ENCODE data around the gene CLTC. TPM values are rescaled to one million over a fixed set of nuclear protein-coding genes. Genes with fewer than 3 reads are reported as not detected.

CLTC gene
- total and polyA plus RNA-seq, 10 of the 15 experiments (the other 5 are each of a cell fraction or from before 2014, with no cell fraction given), result 77.5 to 188 (median 129) TPM

GRCh38 chr17:59647288-59647687 lies 27.6 kb downstream of the CLTC start:
- BruUV-seq (replicated peaks), result no TSS peak
- WGBS (ENCODE audit: insufficient coverage, insufficient replicate concordance, low lambda C conversion rate, missing lambda C conversion rate), result 98% methylated on average over 6 of the region's 6 CpGs
- H3K79me2 ChIP-seq (ENCODE audit: control insufficient read depth, insufficient read depth, low read length), result peaks cover 38% of the 10 kb centered on the region
- H3K27ac ChIP-seq (ENCODE audit: control insufficient read depth, insufficient read depth), result no peak overlapping the region
- H4K20me1 ChIP-seq (ENCODE audit: control insufficient read depth, insufficient read depth), result no peaks in the 10 kb centered on the region; the same call in 1 of the 2 replicates
- in situ Hi-C loops (cut with MboI), result no loop called here
- intact Hi-C loops (cut with micrococcal nuclease; ENCODE audit: unreplicated experiment), result no loop called here
- H3K4me3 ChIP-seq, result no peak overlapping the region
- DNase-seq (ENCODE audit: low read depth, low spot score) (no peak), FAIRE-seq (no peak), ATAC-seq (no peak)
- H3K9me3 ChIP-seq (replicated peaks; ENCODE audit: control insufficient read depth, insufficient read depth, low read length), result no peaks in the 10 kb centered on the region; the same call in 2 of the 3 replicates
- ChIA-PET SMC1A (ENCODE audit: uncharacterized antibody, unreplicated experiment) (interaction anchor here (0.5 to 1.8 kb wide), 5 partner anchors 15 to 546 kb away, joined by 3 to 8 read pairs (median 3); partner anchors contain the start of gene CLTC), CTCF (interaction anchor here (1.2 to 1.6 kb wide), 3 partner anchors 86 to 127 kb away, joined by 3 to 6 read pairs (median 4); no protein-coding TSS in a partner anchor), POLR2A (no interaction called here), RAD21 (ENCODE audit: unreplicated experiment) (interaction anchor here (1.5 kb wide), 1 partner anchor 28 kb away, joined by 4 read pairs; the partner anchor contains the start of gene CLTC)
- H3K27me3 ChIP-seq (replicated peaks in 1 of 2; ENCODE audit: control insufficient read depth in 2 of 2, insufficient read depth in 2 of 2, low read length in 1 of 2), result no peaks in the 10 kb centered on the region
- no peak overlapping the region for H3K4me2 ChIP-seq (ENCODE audit: control insufficient read depth, insufficient read depth)
- H3K36me3 ChIP-seq (ENCODE audit: control insufficient read depth in 2 of 2, insufficient read depth in 2 of 2, low read length in 1 of 2), result peaks cover 0 to 52% of the 10 kb centered on the region in 2 experiments
- TF ChIP-seq BHLHE40 (IDR thresholded peaks at IDR 0.05; ENCODE audit: borderline replicate concordance in 1 of 2, low read depth in 2 of 2, low read length in 1 of 2), result no peak
- no peak for TF ChIP-seq ZNF24 (IDR thresholded peaks at IDR 0.05)
- no peak for TF ChIP-seq ZNF274 (IDR thresholded peaks at IDR 0.05; ENCODE audit: insufficient read depth, insufficient read length)
- TF ChIP-seq RUNX3 (IDR thresholded peaks at IDR 0.05; ENCODE audit: low read length), result no peak
- no peak for TF ChIP-seq REST (IDR thresholded peaks at IDR 0.05; ENCODE audit: low read depth, low read length)
- no peak for TF ChIP-seq NR2F1 (conservative IDR thresholded peaks at IDR 0.05)
- TF ChIP-seq MEF2B (IDR thresholded peaks at IDR 0.05; ENCODE audit: partially characterized antibody, poor library complexity, severe bottlenecking), result no peak
- no peak for TF ChIP-seq SIN3A (IDR thresholded peaks at IDR 0.05; ENCODE audit: low read depth, low read length)
- TF ChIP-seq NFIC (IDR thresholded peaks at IDR 0.05; ENCODE audit: low read depth, low read length), result no peak
- TF ChIP-seq KAT2A (conservative IDR thresholded peaks at IDR 0.05; ENCODE audit: control insufficient read depth, low read depth, low read length), result no peak
- no peak overlapping the region for H2AFZ ChIP-seq (ENCODE audit: control insufficient read depth, low read depth, low read length)
- no peak overlapping the region for H3K9ac ChIP-seq (ENCODE audit: control insufficient read depth, insufficient read depth, low read length)
- H3K4me1 ChIP-seq (ENCODE audit: control insufficient read depth, insufficient read depth, low read length), result peaks cover 13% of the 10 kb centered on the region
